NAMALWA (cell line): ENCODE results near the gene LCLAT1.

Experiments
- DNase-seq: peaks from one replicate; pipeline ENCODE4 v3.0.0-alpha.2; 2015; ENCODE audit warnings: low spot score

LCLAT1 gene

GRCh38 chr2:30516166-30516565, 69.1 kb downstream of the LCLAT1 start:
- DNase-seq = no peak

DNA sequence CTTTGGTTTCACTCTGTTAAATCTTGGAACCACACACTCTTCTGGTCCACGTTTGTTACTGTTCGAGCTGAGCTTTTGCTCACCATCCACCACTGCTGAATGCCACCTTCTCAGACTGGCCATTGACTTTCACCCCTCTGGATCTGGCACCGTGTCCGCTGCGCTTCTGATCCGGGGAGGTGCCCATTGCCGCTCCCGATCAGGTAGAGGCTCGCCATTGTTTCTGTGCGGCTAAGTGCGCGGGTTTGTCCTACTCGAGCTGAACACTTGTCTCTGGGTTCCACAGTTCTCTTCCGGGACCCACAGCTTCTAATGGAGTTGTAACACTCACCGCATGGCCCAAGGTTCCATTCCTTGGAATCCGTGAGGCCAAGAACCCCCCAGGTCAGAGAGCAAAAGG, 72.8 kb downstream of the LCLAT1 start:
- no peak for DNase-seq

- no peak for DNase-seq
Observed at GRCh38 chr2:30522421-30522820, 75.4 kb downstream of the LCLAT1 start.

GRCh38 chr2:30527411-30527810, 80.4 kb downstream of the LCLAT1 start:
- DNase-seq = no peak

DNA sequence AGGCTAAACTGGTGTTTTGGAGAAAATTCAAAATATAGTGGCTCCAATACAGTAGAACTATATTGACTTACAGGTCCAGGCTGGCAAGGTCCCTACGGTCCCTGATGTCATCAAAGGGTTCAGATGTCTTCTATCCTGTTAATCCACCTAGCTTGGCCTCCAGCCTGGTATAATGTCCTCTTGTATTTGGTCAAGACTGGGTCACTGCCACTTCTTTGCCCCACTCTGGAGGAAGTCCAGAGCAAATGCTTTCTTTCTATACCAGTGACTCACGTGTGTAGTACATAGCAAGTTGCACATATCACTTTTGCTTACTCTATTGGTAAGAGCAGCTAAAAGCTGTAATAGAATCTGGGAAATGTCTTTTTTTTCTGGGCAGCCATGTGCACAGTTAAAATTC, 80.8 kb downstream of the LCLAT1 start:
- DNase-seq = no peak

- no peak for DNase-seq
Observed at GRCh38 chr2:30530346-30530745, 83.3 kb downstream of the LCLAT1 start.

GRCh38 chr2:30541680-30542079, 94.6 kb downstream of the LCLAT1 start:
- no peak for DNase-seq

- no peak for DNase-seq
Observed at GRCh38 chr2:30545875-30546274, 98.8 kb downstream of the LCLAT1 start.

DNA sequence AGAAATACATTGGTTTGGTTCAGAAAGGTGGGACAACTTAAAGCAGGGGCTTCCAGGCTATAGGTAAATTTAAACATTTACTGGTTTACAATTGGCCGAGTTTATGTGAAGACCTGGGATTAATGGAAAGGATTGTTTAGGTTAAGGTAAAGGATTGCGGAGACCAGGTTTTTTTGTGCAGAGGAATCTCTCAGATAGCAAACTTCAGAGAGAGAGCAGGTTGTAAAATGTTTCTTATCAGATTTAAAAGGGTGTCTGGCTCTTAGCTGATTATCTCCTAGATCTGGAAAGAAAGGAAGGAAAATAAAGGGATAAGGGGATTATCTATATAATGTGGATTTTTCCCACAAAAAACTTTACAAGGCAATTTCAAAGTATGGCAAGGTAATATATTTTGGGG, 101.3 kb downstream of the LCLAT1 start:
- no peak for DNase-seq

- DNase-seq = no peak
Observed at GRCh38 chr2:30549096-30549495, 102.0 kb downstream of the LCLAT1 start.

DNA sequence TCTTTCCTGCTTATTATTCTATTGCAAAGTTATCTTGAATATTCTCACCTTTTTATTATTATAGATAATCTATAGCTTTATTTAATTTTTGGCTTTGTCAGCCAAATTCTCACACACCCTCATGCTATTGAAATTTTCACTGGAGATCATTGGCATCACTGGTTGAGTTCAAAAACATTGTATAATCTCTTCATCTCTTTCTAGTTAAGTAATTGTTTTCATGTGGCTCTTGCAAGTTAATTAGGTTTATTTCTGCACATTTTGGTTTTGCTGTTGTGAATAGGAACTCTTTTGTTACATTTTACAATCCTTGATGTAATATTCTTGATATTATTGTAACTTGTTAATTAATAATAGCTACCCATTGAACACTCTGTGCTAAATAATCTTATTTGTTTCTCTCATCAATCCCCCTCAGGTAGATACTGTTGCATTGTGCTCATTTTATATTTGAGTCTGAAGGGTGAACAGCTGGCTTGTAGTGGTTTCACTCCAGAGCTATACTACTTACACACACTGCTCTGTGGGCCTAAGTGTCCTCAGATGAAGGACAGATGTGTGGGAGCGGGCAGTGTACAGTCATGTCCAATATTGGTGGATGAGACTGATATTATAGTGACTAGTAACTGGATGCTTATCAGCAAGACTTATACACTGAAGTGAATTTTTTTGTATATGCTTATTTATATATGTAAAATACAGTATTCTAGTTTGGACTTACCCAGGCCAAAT, 112.7 kb downstream of the LCLAT1 start:
- DNase-seq = no peak

DNA sequence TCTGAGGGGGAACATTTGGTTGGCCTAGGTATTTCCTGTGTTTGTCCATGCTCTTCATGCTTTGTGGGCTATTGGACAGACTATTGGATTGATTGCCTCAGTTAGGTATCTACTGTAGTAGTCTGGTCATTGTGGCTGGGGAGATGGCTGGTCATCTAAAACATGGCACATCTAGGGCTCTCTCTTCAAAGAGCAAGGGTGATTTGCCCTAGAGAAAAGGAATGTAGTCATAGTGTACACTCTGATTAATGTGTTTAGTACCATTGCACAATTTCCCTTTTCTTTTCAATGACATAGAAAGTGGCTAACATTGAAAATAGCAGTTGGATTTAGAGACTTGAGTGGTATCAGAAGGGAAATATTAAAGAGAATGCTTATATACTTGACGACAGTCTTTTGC, 114.3 kb downstream of the LCLAT1 start:
- DNase-seq = no peak

DNA sequence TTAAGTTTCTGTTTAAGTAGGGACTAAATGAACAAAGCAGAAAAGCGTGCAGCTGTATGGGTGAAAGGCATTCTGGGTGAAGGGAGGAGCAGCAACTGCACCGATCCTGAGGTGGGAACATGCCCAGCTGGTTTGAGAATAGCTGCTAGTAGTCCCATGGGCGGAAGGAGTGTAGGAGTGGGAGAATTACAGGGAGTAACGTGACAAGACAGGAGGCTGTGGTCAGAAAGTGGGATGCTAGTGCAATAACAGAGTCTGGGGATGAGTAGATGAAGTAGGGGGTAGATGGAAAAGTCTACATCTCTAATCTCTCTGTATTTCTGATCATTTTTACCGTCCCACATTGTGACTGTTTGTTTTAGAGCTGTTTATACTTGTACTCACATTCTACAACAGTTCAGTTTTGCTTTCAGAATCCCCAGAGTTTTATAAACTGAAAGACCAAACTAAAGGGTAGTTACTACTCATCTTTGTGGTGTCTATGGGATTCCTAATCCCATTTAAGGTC, 118.9 kb downstream of the LCLAT1 start:
- DNase-seq = no peak

DNA sequence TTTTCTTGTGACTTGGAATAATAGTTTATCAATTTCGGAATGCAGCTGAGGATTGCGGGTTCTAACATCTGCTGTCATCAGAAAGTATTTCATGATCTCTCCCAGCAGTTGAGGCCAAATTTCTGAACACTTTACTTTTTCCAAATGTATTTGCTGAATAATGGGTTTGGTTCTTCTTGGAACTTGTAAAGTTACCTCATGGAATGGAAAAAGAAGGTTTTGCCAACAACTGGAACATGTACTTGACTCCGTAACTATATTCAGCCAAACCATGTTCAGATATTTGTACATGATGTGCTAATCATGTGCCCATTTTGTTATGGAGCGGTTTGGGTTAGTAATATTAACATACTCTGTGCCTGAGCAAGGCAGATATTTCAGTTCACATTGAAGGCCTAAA, 119.6 kb downstream of the LCLAT1 start:
- no peak for DNase-seq

DNA sequence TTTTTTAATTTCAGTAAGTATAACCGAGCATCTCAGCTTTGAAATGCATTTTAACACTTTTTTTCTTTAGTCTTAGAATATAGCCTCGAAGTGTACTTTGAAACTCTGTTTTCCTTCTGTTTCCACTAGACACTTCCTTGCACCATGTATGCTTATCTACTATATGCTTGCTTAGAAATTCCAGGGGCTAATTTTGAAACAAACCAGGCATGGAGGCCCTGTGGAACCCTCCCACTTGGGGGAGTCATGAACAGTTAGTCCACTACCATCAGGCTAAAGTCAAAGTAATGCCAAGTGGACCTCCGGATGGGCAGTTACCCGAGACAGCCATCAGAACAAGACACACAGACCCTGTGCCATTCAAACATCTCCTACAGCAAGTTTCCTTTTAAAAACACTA, 120.3 kb downstream of the LCLAT1 start:
- DNase-seq = no peak

- DNase-seq = no peak
Observed at GRCh38 chr2:30569946-30570345, 122.9 kb downstream of the LCLAT1 start.

- no peak for DNase-seq
Observed at GRCh38 chr2:30577151-30577550, 130.1 kb downstream of the LCLAT1 start.

DNA sequence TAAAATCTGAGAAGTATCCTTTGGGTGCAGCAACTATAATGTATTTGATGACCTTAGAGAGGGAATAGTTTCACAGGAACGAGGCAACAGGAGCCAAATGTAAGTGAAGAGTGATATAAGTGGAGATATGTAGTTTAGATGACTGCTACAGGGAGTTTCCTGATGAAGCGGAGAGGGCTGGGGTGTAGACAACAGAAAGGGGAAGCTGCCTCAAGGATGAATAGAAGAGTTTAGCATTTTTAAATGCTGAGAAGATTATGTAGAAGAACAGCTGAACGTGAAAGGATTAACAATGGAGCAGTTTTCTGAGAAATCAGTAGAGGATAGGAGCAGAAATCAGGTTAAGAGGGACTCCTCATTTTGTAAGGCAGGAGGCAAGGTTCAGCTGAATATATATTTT, 133.3 kb downstream of the LCLAT1 start:
- no peak for DNase-seq

GRCh38 chr2:30582521-30582920, 135.5 kb downstream of the LCLAT1 start:
- no peak for DNase-seq

GRCh38 chr2:30583204-30583749, 136.2 kb downstream of the LCLAT1 start:
- DNase-seq = no peak

GRCh38 chr2:30584116-30584515, 137.1 kb downstream of the LCLAT1 start:
- peak; percentile 64 for DNase-seq

GRCh38 chr2:30588994-30589393, 141.9 kb downstream of the LCLAT1 start:
- no peak for DNase-seq

- no peak for DNase-seq
Observed at GRCh38 chr2:30590407-30590806, 143.4 kb downstream of the LCLAT1 start.

DNA sequence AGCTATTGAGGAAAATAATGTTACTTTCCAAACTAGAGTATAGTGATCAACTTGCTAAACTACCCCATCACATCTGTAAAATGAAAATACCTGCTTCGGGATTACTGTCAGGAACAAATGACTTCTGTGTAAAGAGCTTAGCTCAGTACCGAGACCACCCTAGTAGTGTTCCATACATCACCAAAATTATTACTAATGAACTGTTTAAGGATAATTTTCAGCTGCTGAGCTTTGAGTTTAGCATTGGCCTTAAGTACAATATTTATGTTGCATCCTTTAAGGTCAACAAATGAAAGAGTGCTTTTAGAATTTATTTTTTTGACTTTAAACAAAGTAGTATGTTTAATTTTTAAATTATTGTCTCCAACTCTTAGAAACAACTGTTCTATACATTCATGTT, 144.1 kb downstream of the LCLAT1 start:
- no peak for DNase-seq
